ENCODE measurements around the gene ROR1. TPM values are rescaled to one million over a fixed set of nuclear protein-coding genes. Genes with fewer than 3 reads are reported as not detected.

ROR1 gene
- total RNA-seq, 8 experiments from 2014 or later: 1.2 to 15.7 (median 2.7) TPM

DNA sequence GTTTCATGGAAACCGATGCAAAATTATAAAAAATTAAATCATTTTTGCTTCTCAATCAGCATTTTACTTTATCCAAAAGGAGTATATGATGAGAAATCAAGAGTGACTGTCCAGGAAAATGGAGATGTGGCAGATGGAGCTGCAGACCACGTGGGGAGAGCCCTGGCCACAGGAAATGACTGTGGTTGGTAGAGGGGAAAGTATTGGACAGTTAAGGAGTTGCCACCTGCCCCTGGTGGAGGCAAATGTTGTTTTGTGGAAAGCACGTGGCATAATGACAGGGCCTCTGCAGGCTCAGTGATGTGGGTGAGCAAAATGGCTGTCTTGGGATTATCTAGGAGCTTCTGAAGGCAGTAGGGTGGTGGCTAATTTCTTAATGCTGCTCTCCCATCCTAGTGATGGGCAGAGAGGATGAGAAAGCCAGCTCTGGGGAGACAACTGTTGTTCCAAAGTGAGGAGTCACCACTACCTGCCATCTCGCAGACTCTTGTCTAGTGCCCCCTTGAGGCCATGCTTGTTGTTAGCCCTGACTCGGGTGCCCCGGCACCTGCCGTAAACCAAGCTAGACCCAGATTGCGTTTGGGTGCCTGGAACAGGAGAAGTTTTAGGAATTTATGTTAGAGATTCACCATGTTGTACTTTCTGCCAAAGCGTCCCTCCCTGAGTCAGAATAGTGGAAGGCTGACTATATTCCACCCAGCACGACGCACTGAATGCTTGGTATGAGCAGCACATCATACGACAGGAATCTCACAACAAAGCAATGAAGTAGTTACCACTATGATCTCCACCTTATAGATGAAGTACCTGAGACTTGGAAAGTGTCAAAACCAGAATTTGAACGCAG, 144.0 kb downstream of the ROR1 start:
- 44 to 97% (median 91%) methylated on average over 2 to 13 of the region's 13 CpGs for WGBS, 10 experiments
- Histone ChIP-seq H3K27ac (no peak overlapping the region), H3K4me3 (no peak overlapping the region), H3K4me1 (replicated peaks in 1 of 2) (peaks cover 8 to 16% of the 10 kb centered on the region in 2 donors)
- in situ Hi-C loops (cut with MboI; ENCODE audit: low pct_unique_long_range_greater_than_20kb in 2 of 9, low sequenced_read_pairs in 9 of 9, unreplicated experiment in 9 of 9): loop anchor here in 1 of 9 experiments (25.0 kb wide), 2 partner anchors 220 to 230 kb away; no protein-coding TSS in a partner anchor
- peak in 1 of 8 experiments; percentile 30 for ATAC-seq (replicated peaks in 6 of 8)

DNA sequence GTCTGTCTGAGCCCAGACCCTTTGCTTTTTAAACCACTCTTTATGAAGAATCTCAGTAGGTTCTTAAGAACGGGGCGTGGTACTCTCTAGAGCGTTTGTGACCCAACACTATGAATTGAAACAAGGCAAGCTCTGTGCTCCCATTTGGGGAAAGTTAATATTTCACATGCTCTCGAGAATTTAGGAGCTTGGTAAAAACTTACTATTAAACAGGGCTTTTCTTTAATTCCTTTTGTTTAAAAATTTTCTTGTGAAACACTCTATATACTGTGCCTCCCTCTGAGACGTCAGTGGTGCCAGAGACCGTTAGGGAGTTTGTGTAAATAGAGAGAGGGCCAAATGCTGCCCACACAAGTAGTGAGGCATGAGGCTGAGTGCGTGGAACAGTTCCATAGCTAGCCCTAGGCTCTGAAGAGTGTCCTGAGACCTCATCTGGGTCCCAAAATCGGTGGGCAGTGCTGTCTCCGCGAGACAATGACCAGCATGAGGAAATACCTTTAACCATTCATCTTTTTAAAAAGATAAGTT, 144.7 kb downstream of the ROR1 start:
- 63 to 100% (median 89%) methylated on average over 2 to 10 of the region's 10 CpGs; no CpG with 5 or more reads in 2 of the 10 experiments for WGBS, 10 experiments
- H3K4me3 ChIP-seq: no peak overlapping the region
- no peak for ATAC-seq (replicated peaks in 6 of 8)
- H3K27ac ChIP-seq: no peak overlapping the region
- H3K4me1 ChIP-seq (replicated peaks in 1 of 2): peaks cover 8 to 16% of the 10 kb centered on the region in 2 donors
- in situ Hi-C loops (cut with MboI; ENCODE audit: low pct_unique_long_range_greater_than_20kb in 2 of 9, low sequenced_read_pairs in 9 of 9, unreplicated experiment in 9 of 9): loop anchor here in 1 of 9 experiments (25.0 kb wide), 2 partner anchors 219 to 231 kb away; no protein-coding TSS in a partner anchor

DNA sequence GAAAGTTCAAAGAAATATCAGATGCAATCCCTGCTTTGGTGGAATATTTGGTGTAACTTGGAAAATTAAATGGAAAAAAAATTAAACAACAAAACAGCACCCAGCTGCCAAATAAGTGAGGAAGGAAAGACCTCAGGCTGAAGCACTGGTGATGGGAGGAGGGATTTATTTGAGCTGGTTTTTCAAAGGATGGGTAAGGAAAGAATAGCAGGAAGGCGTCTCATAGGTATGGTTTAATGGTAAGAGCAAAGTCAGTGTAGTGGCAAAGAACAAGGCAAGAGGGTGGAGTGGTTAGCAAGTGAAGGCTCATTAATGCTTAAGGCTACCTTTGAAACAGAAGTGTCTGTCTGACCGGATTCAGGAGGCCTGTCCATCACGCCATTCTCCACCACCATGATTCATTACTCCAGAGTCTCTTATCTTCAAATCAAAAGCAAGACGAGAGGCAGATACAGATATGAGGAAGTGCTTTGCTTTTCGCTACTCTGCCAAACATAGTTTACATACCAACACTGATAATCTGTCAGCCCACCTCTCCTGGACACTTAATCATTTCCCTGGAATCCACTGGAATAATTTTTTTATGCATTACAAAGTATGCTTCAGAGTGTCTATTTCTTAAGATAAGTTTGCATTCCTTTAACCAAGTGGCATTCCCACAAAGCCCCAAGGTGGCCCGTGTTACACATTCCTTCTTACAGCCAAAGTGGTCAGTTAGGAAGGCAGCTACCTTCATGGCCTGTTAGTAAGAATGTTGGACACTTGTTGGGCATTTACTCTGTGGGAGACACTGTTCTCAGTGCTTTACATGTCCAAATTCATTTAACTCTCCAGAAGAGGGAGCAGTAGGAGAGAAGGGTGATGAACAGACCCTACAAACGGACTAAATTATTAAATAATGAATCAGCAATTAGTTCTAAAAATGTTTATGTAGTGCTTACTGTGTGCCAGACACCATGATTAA, 146.6 kb downstream of the ROR1 start:
- Histone ChIP-seq H3K27ac (no peak overlapping the region), H3K4me3 (no peak overlapping the region), H3K4me1 (replicated peaks in 1 of 2) (peaks cover 8 to 16% of the 10 kb centered on the region in 2 donors)
- ATAC-seq (replicated peaks in 6 of 8): peak in 3 of 8 experiments; percentile 46 to 59 (median 58)
- 9 to 96% (median 84%) methylated on average over 2 to 7 of the region's 7 CpGs for WGBS, 10 experiments
- in situ Hi-C loops (cut with MboI; ENCODE audit: low pct_unique_long_range_greater_than_20kb in 2 of 9, low sequenced_read_pairs in 9 of 9, unreplicated experiment in 9 of 9): loop anchor here in 1 of 9 experiments (25.0 kb wide), 2 partner anchors 217 to 233 kb away; no protein-coding TSS in a partner anchor

DNA sequence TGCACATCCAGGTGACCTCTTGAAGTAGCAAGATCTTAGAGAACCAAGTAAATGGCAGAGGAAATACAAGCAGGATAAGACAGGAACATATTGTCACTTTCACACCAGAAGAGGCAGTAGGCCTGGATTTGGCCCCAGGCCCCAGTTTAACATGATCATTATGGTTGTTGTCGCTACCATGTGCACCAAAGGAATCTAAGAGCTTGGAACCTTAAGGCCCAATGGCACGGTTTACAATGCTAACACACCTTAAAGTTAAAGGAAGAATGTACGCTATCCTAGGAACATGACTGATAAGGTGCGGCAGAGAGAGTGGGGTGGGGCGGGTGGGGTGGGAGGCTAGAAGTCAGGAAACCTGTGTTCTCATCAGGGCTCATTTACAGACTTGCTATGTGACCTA, 147.5 kb downstream of the ROR1 start:
- Histone ChIP-seq H3K27ac (no peak overlapping the region), H3K4me3 (no peak overlapping the region), H3K4me1 (replicated peaks in 1 of 2) (peaks cover 8 to 16% of the 10 kb centered on the region in 2 donors)
- in situ Hi-C loops (cut with MboI; ENCODE audit: low pct_unique_long_range_greater_than_20kb in 2 of 9, low sequenced_read_pairs in 9 of 9, unreplicated experiment in 9 of 9): loop anchor here in 1 of 9 experiments (25.0 kb wide), 2 partner anchors 216 to 234 kb away; no protein-coding TSS in a partner anchor
- no peak for ATAC-seq (replicated peaks in 6 of 8)
- 95 to 100% (median 100%) methylated on average over 1 to 3 of the region's 5 CpGs; no CpG with 5 or more reads in 5 of the 10 experiments for WGBS, 10 experiments

DNA sequence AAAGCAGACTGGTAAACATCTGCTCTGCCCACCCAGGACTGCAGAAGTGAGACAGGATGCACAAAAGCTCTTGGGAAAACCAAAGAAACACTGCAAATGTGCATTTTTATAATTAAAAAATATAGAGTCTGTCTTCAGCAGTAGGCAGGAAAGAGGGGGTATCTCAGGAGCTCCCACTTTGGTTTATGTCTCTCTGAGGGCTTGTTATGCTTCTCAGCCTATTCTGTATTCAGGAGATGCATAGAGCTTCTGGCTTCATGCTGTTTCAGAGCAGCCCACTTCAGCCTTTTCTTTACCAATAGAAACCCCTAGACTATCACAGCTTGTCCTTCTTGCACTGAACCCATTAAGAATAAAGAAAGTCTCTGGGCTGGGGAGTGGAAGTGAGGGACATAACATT, 148.0 kb downstream of the ROR1 start:
- no peak for ATAC-seq (replicated peaks in 6 of 8)
- H3K4me1 ChIP-seq (replicated peaks in 1 of 2): peaks cover 8 to 16% of the 10 kb centered on the region in 2 donors
- in situ Hi-C loops (cut with MboI; ENCODE audit: low pct_unique_long_range_greater_than_20kb in 2 of 9, low sequenced_read_pairs in 9 of 9, unreplicated experiment in 9 of 9): loop anchor here in 1 of 9 experiments (25.0 kb wide), 2 partner anchors 215 to 235 kb away; no protein-coding TSS in a partner anchor
- H3K4me3 ChIP-seq: no peak overlapping the region
- H3K27ac ChIP-seq: no peak overlapping the region

DNA sequence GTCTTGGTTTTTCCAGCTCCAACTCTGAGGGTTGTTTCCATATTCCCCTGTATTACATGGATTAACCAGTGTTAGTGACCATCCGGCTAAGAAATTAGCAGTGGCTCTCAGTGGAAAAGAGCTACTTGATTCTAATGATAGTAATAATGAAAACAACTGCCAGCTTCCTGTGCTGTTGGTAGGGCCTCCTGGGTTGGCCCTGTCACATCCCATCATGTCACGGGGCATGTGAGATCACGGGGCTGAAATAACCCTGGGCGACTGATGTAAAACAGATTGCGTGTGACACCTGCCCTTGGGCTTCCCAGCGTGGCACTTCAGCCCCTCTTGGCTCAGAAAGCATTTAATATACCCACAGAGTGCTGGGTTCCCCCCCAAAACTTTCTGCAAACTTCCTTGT, 149.0 kb downstream of the ROR1 start:
- ATAC-seq (replicated peaks in 6 of 8): no peak
- Histone ChIP-seq H3K4me1 (replicated peaks in 1 of 2) (peaks cover 8 to 16% of the 10 kb centered on the region in 2 donors), H3K27ac (no peak overlapping the region), H3K4me3 (no peak overlapping the region)
- in situ Hi-C loops (cut with MboI; ENCODE audit: low pct_unique_long_range_greater_than_20kb in 2 of 9, low sequenced_read_pairs in 9 of 9, unreplicated experiment in 9 of 9): loop anchor here in 1 of 9 experiments (25.0 kb wide), 2 partner anchors 214 to 236 kb away; no protein-coding TSS in a partner anchor
- 69 to 100% (median 92%) methylated on average over 1 to 6 of the region's 6 CpGs; no CpG with 5 or more reads in 2 of the 10 experiments for WGBS, 10 experiments

DNA sequence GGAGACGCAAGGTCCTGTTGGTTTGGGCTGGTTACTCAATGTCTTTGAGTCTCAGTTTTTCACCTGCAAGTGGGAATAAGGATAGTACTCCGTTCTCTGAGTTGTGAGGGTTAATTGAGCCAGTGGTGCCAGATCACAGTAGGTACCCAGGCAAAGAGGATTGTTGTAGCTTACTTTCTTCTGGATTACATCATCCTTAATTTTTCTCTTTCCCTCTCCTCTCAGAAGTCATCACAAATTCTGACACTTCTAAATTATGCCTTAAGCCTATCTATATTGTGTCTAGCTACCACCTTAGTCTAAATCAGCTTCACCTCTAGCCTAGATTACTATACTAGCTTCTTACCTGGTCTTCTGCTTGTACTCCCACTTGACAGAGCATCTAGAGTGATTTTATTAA, 149.5 kb downstream of the ROR1 start:
- Histone ChIP-seq H3K4me1 (replicated peaks in 1 of 2) (peaks cover 8 to 16% of the 10 kb centered on the region in 2 donors), H3K27ac (no peak overlapping the region), H3K4me3 (no peak overlapping the region)
- ATAC-seq (replicated peaks in 6 of 8): no peak
- in situ Hi-C loops (cut with MboI; ENCODE audit: low pct_unique_long_range_greater_than_20kb in 2 of 9, low sequenced_read_pairs in 9 of 9, unreplicated experiment in 9 of 9): loop anchor here in 1 of 9 experiments (25.0 kb wide), 2 partner anchors 214 to 236 kb away; no protein-coding TSS in a partner anchor
- 79 to 100% (median 91%) methylated on average over 1 to 2 of the region's 2 CpGs; no CpG with 5 or more reads in 4 of the 10 experiments for WGBS, 10 experiments

DNA sequence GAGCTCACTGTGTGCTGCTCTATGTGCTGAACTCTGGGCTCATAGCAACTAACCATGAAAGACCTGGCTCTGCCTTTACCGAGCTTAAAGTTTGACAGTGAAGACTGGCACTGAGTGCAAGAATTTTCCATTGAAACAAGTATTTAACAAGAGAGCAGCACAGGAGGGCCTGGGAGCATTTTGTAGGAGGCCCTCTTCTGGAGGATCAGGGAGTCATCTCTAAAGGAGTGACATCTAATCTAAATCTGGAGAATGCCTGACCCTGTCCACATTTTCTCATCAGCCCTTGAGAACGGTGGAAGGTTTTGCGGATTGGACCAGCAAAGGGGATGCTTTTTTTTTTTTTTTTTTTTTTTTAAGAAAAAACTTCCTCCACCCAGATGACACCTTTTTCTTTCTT, 150.8 kb downstream of the ROR1 start:
- 60 to 100% (median 94%) methylated on average over 1 to 3 of the region's 3 CpGs; no CpG with 5 or more reads in 1 of the 10 experiments for WGBS, 10 experiments
- Histone ChIP-seq H3K4me3 (no peak overlapping the region), H3K27ac (no peak overlapping the region), H3K4me1 (replicated peaks in 1 of 2) (peaks cover 0 to 3% of the 10 kb centered on the region in 2 donors)
- in situ Hi-C loops (cut with MboI; ENCODE audit: low pct_unique_long_range_greater_than_20kb in 2 of 9, low sequenced_read_pairs in 9 of 9, unreplicated experiment in 9 of 9): loop anchor here in 1 of 9 experiments (25.0 kb wide), 2 partner anchors 213 to 237 kb away; no protein-coding TSS in a partner anchor
- ATAC-seq (replicated peaks in 6 of 8): peak in 1 of 8 experiments; percentile 20

DNA sequence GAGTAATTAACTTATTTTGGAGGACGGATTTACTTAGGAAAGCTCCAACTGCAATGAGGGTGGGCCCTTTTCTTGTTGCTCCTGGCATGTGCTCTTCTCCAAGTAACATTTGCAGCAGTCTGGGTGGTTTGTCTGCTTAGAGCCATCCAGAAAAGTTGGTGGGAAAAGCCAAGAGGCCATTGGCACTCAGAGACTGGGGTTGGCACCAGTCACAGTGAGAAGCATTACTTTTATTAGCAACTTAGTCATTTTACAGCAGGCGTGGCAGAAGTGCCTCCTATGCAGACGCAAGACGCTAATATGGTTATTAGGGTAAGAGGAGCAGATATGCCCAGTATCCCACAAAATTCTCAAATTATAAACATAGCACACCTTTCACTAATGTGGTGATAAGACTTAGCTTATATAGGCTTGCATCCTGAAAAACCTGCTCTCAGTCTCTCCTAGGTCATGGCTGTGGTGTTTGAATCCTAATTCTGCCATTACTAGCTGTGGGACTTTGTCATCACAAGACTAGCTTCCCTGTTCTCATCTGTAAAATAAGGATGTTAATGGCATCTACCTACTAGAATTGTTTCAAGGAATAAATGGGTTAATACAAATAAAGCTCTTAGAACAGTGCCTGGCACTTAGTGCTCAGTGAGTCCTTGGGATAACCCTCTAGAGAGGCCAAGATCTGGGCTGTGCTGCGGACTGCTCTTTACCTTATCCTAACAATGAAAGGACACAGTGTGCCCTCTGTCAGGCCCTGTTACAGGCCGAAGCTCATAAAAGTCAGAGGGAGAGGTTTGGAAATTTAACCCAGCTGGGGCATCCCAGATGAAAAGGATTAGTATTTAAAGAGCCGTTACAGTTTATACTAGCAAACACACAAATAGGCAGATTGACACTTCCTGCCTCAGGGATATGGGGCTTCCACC, 154.6 kb downstream of the ROR1 start:
- H3K4me3 ChIP-seq: no peak overlapping the region
- in situ Hi-C loops (cut with MboI; ENCODE audit: low pct_unique_long_range_greater_than_20kb in 2 of 9, low sequenced_read_pairs in 9 of 9, unreplicated experiment in 9 of 9): loop anchor here in 1 of 9 experiments (25.0 kb wide), 1 partner anchor 209 kb away; no protein-coding TSS in a partner anchor
- no peaks in the 10 kb centered on the region for H3K4me1 ChIP-seq (replicated peaks in 1 of 2)
- peak in 2 of 8 experiments; percentile 26 to 35 for ATAC-seq (replicated peaks in 6 of 8)
- WGBS, 10 experiments: 42 to 100% (median 57%) methylated on average over 1 to 7 of the region's 7 CpGs
- no peak overlapping the region for H3K27ac ChIP-seq

DNA sequence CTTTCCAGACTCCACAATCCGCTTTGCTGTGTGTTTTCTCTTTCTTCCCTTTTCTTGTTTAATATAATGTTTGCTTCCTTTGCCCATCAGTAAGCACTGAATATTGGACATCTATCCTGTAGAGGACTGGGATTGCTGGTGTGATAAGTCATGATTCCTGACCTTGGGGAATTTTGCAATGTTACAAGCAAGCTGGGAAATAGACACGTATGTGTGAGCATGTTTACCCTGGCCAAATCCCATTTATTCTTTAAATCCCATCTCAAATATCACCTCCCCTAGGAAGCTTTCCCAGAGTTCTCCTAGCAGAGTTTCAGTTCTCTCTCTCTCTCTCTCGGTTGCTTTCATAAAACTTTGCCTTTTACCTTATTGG, 155.3 kb downstream of the ROR1 start:
- WGBS, 10 experiments: 0 to 100% (median 85%) methylated on average over 1 to 3 of the region's 3 CpGs; no CpG with 5 or more reads in 2 of the 10 experiments
- Histone ChIP-seq H3K27ac (no peak overlapping the region), H3K4me1 (replicated peaks in 1 of 2) (no peaks in the 10 kb centered on the region), H3K4me3 (no peak overlapping the region)
- in situ Hi-C loops (cut with MboI; ENCODE audit: low pct_unique_long_range_greater_than_20kb in 2 of 9, low sequenced_read_pairs in 9 of 9, unreplicated experiment in 9 of 9): loop anchor here in 1 of 9 experiments (25.0 kb wide), 1 partner anchor 208 kb away; no protein-coding TSS in a partner anchor
- no peak for ATAC-seq (replicated peaks in 6 of 8)

DNA sequence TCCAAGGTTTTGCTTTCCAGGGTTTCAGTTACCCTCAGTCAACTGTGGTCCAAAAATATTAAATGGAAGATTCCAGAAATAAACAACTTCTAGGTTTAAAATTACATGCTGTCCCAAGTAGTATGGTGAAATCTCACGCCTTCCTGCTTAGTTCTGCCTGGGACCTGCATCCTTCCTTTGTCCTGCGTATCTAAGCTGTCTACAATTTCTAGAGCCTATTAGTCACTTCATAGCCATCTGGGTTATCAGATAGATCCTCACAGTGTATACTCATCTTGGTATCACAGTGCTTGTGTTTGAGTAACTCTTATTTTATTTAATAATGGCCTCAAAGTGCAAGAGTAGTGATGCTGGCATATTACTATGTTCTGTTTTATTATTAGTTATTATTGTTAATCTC, 157.7 kb downstream of the ROR1 start:
- Histone ChIP-seq H3K4me3 (no peak overlapping the region), H3K4me1 (replicated peaks in 1 of 2) (no peaks in the 10 kb centered on the region), H3K27ac (no peak overlapping the region)
- in situ Hi-C loops (cut with MboI; ENCODE audit: low pct_unique_long_range_greater_than_20kb in 2 of 9, low sequenced_read_pairs in 9 of 9, unreplicated experiment in 9 of 9): loop anchor here in 1 of 9 experiments (25.0 kb wide), 1 partner anchor 206 kb away; no protein-coding TSS in a partner anchor
- ATAC-seq (replicated peaks in 6 of 8): no peak
- 20 to 100% (median 86%) methylated on average over 1 to 2 of the region's 2 CpGs; no CpG with 5 or more reads in 1 of the 10 experiments for WGBS, 10 experiments
